ENCODE data around the gene PCSK4.

DNA sequence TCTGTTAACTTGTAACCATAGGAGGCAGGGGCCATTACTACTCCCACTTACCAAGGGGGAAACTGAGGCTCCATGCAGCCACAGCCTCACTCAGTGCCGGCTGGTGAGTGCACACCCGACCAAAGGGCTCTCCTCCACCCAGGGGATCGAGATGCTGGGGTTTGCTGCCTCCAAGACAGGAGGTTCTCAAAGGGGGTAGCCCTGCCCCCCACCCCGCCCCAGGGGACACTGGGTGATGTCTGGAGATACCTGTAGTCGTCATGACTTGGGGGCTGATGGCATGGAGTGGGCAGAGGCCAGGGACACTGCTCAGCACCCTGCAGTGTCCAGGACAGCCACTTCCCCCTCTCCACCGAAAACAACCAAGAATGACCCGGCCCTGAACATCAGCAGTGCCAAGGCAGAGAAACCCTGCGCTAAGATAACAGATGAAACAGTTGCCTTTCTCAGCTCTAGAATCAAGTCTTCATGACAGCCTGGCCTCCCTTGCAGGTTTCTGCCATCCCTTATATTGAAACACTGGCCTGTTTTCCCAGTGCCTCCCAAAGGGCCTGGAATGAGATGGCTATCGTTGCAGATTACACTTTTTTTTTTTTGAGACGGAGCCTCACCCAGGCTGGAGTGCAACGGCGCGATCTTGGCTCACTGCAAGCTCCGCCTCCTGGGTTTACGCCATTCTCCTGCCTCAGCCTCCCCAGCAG lies 4.1 kb upstream of the PCSK4 start:
- no peak for TF ChIP-seq FOXK2 (IDR thresholded peaks at IDR 0.05)
- TF ChIP-seq HDGF (IDR thresholded peaks at IDR 0.05; ENCODE audit: borderline replicate concordance), result no peak
- no peak for TF ChIP-seq L3MBTL2 (conservative IDR thresholded peaks at IDR 0.05)
- no peak for TF ChIP-seq BHLHE40 (IDR thresholded peaks at IDR 0.05; ENCODE audit: borderline replicate concordance)
